GM19328 (cell line): ENCODE data around the gene EPO.

Experiments used
- ATAC-seq: cut with Tn5 transposase; IDR thresholded peaks from one replicate; pipeline ENCODE4 v1.9.1; 2021; ENCODE audit warnings: mild to moderate bottlenecking, moderate library complexity; ENCODE audit not compliant: unreplicated experiment

The EPO gene

DNA sequence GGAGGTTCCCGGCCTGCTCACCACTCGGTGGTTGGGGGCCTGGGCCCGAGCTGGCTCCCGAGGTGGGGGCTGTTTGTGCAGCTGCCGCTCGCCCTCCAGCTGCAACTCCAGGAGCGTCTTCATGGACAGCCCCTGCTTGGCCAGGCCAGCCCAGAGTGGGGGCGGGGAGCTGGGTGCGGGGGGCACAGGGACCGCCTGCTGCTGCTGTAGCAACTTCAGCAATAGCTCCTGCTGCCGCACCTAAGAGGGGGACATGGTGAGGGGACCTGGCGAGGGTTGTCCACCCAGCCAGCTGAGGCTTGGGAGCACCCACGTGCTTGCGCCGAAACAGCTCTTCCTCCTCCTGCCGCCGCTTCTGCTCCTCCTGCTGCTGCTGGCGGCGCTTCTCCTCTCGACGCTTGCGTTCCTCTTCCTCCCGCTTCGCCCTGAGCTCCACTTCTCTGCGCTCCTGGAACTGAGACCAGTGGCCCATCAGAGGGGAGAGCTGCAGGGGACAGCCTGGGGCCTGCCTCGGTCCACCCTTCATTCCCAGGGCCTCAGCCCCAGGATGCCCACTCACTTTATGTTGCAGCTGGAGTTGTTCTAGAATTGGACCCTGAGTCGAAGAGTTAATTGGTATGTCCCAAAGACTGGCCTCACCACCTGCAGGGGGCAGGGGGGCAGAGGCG, 37.1 kb upstream of the EPO start:
- no peak for ATAC-seq

GRCh38 chr7:100683659-100684533, 36.4 kb upstream of the EPO start:
- ATAC-seq = no peak

- no peak for ATAC-seq
These were observed 35.7 kb upstream of the EPO start for GRCh38 chr7:100684534-100685042.

- ATAC-seq = no peak
These were observed 35.1 kb upstream of the EPO start for GRCh38 chr7:100685049-100685605.

- ATAC-seq = no peak
These were observed 34.6 kb upstream of the EPO start for GRCh38 chr7:100685631-100686145.

GRCh38 chr7:100686201-100686821, 34.0 kb upstream of the EPO start:
- no peak for ATAC-seq

- ATAC-seq = no peak
These were observed 33.5 kb upstream of the EPO start for GRCh38 chr7:100686822-100687211.

- no peak for ATAC-seq
These were observed 33.0 kb upstream of the EPO start for GRCh38 chr7:100687261-100687660.

DNA sequence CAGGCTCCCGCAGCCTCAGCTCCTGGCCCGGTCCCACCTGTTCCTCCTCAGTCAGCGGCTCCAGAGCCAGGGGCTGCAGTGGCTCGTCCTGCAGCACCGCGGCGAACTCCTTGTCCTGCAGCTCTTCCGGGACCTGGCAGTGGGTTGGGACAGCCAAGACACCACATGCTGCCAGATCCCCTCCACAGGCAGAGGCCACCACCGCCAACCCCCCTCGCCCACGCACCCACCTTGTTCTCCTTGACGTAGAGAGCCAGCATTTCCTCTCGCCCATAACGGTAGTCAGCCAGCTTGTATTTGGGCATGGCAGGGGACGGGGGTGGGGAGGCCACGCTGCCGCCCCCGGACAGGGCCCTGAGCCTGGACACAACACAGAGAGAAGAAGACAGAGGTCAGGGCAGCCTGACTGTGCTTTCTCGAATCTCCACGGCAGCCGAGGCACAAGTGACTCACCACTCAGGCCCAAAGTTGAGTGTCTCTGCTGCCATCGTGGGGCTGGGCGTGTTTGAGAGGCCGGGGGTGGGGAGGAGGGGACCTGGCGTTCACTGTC, 32.4 kb upstream of the EPO start:
- ATAC-seq = no peak

GRCh38 chr7:100688326-100688860, 31.9 kb upstream of the EPO start:
- no peak for ATAC-seq

DNA sequence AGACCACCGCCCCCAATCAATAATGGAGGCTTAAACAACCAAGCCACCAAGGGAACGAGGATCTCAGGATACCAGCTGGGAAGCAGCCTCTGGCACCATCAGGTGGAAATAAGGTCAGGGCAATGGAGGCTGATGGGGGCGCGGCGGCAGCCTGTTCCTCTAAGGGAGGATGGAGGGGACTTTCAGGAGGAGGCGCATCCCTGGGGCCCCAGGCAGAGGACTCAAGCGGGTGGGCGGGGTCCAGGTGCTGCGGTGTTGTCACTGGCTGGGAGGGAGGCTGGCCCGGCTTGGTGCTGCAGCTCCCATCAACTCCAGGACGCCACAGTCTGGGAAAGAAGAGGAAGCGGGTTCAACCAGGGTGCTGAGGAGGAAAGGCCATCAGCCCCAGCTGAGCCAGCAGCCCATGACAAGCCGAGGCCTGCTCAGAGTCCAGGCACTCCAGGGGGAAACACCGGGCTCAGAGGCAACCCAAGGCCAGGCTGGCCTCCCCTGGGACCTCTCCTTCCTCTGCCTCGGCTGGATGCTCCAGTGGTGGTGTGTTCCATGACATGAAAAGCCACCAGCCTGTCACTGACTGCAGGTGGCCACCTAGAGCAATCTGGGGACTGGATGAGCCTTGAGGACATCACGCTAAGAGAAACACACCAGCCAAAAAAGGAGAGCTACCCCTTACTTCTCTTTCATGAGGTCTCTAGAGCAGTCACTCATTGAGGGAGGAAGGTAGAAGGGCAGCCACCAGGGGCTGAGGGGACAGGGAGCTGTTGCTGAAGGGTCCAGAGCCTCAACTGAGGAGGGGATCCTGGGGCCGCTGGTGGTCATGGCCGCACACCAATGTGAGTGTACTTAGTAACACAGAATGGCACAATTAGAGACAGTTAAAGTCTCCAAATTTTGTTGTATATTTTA, 30.8 kb upstream of the EPO start:
- no peak for ATAC-seq

DNA sequence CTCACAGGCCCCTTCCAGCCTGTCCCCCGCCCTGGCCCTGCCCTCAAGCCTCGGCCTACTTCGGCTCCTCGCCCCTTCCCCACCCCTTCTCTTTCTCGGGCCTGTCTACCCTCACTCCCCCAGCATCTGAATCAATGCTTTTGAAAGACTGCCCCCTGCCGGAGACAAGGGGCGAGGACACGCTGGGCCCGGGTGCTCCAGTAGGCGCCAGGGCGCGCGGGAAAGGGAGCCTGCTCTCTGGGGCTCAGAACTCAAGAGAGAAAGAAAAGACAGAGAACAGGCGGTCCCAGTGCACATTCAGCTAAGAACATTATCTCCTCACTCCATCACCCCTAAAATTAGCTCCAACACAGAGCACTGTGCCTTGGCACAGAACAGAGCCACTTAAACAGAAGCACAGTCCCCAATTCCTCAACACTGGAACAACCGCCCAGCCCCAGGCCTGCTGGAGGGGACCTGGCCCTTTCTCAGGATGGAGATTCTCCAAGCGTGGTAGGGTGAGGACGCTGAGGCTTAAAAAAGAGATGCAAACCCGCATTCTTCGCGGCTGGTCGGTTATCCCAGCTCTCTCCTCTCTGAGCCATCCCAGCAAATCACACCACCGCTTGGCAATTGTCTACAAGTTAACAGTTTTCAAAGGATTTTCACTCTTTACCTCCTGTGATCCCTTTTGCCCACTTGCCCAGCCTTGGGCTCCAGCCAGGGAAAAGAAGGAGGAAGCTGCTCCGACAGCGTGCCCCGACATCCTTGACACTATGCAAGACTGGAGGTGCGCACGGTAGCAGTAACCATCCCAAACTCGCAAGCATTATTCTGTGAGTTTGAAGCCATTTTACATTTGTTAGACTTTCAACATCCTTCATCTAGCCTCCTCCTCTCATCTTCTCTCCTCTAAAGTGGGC, 28.3 kb upstream of the EPO start:
- ATAC-seq = no peak

DNA sequence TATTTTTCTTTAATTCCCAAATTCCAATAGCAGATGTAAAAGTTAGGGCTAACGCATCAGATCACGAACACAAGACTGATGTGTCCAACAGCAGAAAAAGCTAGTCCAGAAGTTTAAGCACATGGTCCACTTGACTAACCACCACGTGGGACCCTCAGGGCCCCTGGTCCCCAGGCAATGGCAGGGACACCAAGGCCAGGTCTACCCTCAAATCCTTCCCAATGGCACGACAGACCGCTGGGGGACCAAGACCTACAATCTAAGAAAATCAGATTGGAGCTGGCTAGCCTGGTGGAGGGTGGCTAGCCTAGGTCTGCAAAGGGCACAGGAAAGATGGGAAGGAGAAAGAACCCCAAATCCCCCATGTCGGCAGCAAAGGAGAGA, 27.7 kb upstream of the EPO start:
- ATAC-seq = no peak

DNA sequence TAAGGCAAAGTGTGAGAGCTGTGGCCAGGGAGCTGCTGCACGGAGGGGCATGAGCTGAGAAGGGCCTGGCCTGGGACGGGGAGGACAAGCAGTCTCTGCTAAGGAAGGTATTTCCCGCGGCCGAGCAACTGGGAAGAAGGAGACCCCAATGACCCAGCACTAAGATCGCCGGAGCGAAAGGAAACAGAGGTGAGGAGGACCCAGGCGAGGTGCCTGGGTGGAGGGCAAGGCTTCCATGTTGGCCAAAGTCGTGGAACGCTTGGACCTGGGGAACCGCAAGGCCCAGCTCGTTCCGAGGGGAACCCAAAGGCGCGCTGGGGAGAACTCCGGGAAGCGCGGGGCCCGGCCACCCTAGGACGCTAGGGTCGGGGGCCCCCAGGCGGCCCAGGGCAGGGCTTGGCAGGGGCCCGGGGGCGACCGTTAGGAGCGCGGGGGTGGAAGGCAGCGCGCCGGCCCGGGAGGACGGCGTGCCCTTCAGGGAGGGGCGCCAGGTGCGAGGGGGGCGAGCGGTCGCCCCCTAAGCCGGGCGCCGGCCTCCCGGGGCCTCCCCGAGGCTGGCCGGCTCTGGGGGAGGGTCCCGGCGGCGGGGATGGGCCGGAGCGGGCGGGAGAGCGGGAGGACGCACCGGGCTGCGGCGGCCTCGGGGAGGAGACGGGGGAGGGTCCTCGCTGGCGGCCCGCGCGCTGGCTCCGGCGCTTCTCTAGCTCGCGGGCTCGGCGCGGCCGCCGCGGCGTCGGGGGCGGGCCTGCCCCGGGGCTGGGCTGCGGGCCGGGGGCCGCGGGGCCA, 26.8 kb upstream of the EPO start:
- ATAC-seq = no peak

- ATAC-seq = no peak
These were observed 26.0 kb upstream of the EPO start, which contains the start of gene GIGYF1 for GRCh38 chr7:100694098-100694745. Gene GIGYF1, minus strand, starts transcription at chr7:100694250. Its CDS starts 6,012 bp downstream, at chr7:100688238.

DNA sequence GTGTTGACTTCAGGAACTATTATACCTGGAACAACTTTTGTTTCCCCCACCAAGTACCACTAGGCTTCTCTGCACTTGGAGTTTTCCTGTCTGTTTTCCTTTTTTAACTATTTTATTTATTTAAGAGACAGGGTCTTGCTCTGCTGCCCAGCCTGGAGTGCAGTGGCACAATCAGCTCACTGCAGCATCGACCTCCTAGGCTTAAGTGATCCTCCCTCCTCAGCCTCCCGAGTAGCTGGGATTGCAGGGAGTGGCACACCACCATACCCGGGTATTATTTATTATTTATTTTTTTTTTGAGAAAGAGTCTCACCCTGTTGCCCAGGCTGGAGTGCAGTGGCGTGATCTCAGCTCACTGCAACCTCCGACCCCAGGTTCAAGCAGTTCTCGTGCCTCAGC, 24.1 kb upstream of the EPO start:
- no peak for ATAC-seq

DNA sequence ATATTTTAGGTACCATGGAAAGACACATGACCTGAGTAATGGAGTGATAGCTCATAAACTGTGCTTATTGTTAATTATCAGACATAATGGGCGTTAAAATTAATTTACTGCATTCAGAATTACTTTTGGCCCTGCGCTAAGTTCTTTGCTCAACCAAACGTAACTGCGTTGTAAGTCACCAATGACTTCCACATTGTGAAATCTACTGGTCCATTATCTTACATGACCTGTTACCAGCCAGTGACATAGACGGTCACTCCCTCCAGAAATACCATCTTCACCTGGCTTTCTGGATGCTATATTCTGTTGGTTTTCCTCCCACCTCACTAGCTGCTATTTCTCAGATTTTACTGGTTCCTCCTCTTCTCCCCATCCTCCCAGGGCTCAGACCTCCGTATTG, 21.2 kb upstream of the EPO start:
- ATAC-seq = no peak
